ENCODE results near the gene KANSL1. TPM values are rescaled to one million over a fixed set of nuclear protein-coding genes. Genes with fewer than 3 reads are reported as not detected.

Gene KANSL1
- total RNA-seq, 4 donors from 2014 or later: 57.7 to 91.2 (median 75.1) TPM

DNA sequence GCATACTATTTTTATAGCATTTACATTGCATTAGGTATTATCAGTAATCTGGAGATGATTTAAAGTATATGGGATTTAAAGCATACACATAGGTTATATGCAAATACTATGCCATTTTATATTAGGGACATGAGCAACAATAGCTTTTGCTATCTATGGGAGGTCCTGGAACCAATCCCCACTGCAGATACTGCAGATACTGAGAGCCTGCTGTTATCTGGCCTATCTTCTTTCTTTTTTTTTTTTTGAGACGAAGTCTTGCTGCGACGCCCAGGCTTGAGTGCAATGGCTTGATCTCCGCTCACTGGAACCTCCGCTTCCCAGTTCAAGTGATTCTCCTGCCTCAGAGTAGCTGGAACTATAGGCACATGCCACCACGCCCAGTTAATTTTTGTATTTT, 156.7 kb downstream of the KANSL1 start:
- H3K27ac ChIP-seq: no peak overlapping the region
- no peaks in the 10 kb centered on the region for H3K9me3 ChIP-seq
- no peak overlapping the region for H3K4me3 ChIP-seq
- 91 to 92% methylated on average over 5 to 6 of the region's 6 CpGs for WGBS, 2 donors (ENCODE audit: low coverage in 1 of 2)
- H3K4me1 ChIP-seq: peaks cover 0 to 32% (median 7%) of the 10 kb centered on the region in 3 donors
- no peak for ATAC-seq
- peaks cover 8 to 87% of the 10 kb centered on the region in 2 donors for H3K36me3 ChIP-seq
- TF ChIP-seq POLR2AphosphoS5 (IDR thresholded peaks at IDR 0.05) (no peak), POLR2A (IDR thresholded peaks at IDR 0.05) (no peak), EP300 (IDR thresholded peaks at IDR 0.05) (no peak)
- TF ChIP-seq, protein P1, sequence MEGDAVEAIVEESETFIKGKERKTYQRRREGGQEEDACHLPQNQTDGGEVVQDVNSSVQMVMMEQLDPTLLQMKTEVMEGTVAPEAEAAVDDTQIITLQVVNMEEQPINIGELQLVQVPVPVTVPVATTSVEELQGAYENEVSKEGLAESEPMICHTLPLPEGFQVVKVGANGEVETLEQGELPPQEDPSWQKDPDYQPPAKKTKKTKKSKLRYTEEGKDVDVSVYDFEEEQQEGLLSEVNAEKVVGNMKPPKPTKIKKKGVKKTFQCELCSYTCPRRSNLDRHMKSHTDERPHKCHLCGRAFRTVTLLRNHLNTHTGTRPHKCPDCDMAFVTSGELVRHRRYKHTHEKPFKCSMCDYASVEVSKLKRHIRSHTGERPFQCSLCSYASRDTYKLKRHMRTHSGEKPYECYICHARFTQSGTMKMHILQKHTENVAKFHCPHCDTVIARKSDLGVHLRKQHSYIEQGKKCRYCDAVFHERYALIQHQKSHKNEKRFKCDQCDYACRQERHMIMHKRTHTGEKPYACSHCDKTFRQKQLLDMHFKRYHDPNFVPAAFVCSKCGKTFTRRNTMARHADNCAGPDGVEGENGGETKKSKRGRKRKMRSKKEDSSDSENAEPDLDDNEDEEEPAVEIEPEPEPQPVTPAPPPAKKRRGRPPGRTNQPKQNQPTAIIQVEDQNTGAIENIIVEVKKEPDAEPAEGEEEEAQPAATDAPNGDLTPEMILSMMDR (IDR thresholded peaks at IDR 0.05): no peak
- no peaks in the 10 kb centered on the region for H3K27me3 ChIP-seq

DNA sequence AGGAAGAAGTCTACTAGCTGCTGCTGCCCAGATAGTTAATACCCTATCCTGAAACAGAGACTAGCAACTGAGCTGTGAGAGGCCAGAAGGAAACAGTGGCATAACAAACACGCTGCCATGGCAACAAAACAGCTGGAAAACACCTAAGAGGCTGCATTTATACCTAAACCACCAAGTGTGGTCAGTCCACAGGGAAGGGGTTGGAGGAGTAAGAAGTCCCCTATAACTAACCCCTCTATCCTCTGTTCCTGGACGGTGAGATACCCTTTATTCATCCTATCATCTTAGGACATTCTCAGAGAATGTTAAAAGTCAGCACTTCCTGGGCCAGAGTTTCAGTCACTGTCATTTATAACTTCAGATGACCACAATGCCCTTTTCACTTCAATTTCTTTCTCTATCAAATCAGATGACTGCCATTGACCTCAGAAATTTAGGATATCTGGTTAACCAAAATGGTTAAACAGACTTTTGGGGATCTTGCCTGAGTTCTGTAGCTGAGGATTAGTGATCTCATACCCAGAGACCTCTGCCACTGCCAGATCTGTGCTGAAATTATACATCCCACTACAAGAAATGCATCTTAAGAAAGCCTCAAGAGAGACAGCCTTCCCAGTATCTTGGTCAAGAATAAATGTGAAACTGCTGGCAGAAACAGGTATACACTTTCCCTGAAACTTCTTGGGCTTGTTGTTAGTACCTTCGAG, 158.0 kb downstream of the KANSL1 start:
- H3K4me3 ChIP-seq: no peak overlapping the region
- peaks cover 0 to 28% (median 6%) of the 10 kb centered on the region in 3 donors for H3K4me1 ChIP-seq
- ATAC-seq: no peak
- WGBS, 2 donors (ENCODE audit: low coverage in 1 of 2): 60 to 81% methylated on average over 3 of the region's 3 CpGs
- H3K27me3 ChIP-seq: no peaks in the 10 kb centered on the region
- peak overlapping the region in 1 of 4 donors; percentile 8 for H3K27ac ChIP-seq
- no peaks in the 10 kb centered on the region for H3K9me3 ChIP-seq
- no peak for TF ChIP-seq POLR2AphosphoS5 (IDR thresholded peaks at IDR 0.05)
- TF ChIP-seq, protein P1 (IDR thresholded peaks at IDR 0.05): no peak
- no peak for TF ChIP-seq POLR2A (IDR thresholded peaks at IDR 0.05)
- no peak for TF ChIP-seq EP300 (IDR thresholded peaks at IDR 0.05)
- H3K36me3 ChIP-seq: peaks cover 8 to 95% of the 10 kb centered on the region in 2 donors

DNA sequence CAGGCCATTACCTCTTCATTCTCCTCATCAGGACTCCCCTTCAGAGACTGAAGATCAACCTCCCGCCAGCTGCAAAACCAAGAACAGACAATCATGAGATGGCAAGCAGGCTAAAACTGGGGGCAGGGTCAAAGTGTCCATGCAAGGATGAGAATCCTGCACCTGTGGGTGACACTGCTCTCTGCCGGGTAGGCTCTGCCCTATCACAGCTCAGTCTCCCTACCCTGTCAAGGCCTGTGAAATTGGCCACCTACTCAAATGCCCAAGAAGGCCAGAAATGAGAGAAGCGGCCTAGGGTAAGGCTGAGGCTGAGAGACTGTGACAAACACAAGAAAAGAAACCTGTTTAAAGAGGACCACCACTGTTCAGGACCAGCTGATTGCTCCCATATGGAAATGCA, 159.8 kb downstream of the KANSL1 start:
- no peaks in the 10 kb centered on the region for H3K27me3 ChIP-seq
- peaks cover 0 to 21% (median 0%) of the 10 kb centered on the region in 3 donors for H3K4me1 ChIP-seq
- TF ChIP-seq, protein P1 (IDR thresholded peaks at IDR 0.05): no peak
- no peak for TF ChIP-seq POLR2A (IDR thresholded peaks at IDR 0.05)
- no peak for TF ChIP-seq EP300 (IDR thresholded peaks at IDR 0.05)
- TF ChIP-seq POLR2AphosphoS5 (IDR thresholded peaks at IDR 0.05): no peak
- no peak for ATAC-seq
- no peak overlapping the region for H3K4me3 ChIP-seq
- H3K36me3 ChIP-seq: peaks cover 8 to 98% of the 10 kb centered on the region in 2 donors
- 80% methylated on average over 1 of the region's 3 CpGs; no CpG with 5 or more reads in 1 of the 2 donors for WGBS, 2 donors (ENCODE audit: low coverage in 1 of 2)
- no peaks in the 10 kb centered on the region for H3K9me3 ChIP-seq
- no peak overlapping the region for H3K27ac ChIP-seq

DNA sequence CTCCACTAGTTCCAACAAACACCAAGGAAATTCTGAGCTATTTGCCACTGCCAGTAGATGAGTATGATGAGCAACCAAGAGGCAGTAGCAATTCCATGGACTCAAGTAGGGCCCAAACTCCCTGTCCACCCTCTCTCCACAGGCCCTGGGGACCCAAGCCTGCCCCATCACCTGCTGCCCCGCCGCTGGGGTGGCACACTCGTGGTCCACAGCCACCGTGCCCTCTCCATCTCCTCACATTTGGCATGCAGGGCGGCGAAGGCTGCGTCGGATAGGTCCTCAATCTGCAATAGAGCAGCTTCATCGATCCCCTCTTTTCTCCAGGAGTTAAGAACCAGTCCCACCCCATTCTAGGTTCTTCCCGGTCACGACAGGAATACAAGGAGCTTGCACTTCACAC, 160.3 kb downstream of the KANSL1 start:
- 80 to 93% methylated on average over 1 to 9 of the region's 11 CpGs for WGBS, 2 donors (ENCODE audit: low coverage in 1 of 2)
- no peak overlapping the region for H3K27ac ChIP-seq
- H3K27me3 ChIP-seq: no peaks in the 10 kb centered on the region
- ATAC-seq: no peak
- H3K4me1 ChIP-seq: peaks cover 0 to 26% (median 0%) of the 10 kb centered on the region in 3 donors
- peaks cover 8 to 96% of the 10 kb centered on the region in 2 donors for H3K36me3 ChIP-seq
- no peak overlapping the region for H3K4me3 ChIP-seq
- H3K9me3 ChIP-seq: no peaks in the 10 kb centered on the region
- TF ChIP-seq, protein P1 (IDR thresholded peaks at IDR 0.05): no peak
- TF ChIP-seq POLR2A (IDR thresholded peaks at IDR 0.05): no peak
- TF ChIP-seq POLR2AphosphoS5 (IDR thresholded peaks at IDR 0.05): no peak
- TF ChIP-seq EP300 (IDR thresholded peaks at IDR 0.05): no peak

DNA sequence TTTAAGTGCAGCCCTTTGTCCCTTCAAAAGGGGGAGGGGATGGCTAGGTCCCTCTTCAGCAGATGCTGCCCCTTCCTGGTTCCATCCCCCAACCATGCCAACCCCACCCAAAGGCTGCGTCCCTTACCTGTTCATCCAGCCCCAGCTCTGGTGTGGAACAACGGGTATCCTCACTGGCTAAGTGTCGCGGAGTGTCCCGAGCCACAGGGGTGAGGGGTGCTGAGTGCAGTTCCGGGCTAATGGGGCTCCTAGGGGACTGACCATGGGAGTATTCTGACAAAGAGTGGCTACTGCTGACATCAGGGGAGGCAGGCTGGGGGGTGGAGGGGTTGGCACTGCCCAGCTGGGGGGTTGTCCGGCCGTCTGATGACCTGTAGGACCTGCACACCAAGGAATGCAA, 161.3 kb downstream of the KANSL1 start:
- H3K4me1 ChIP-seq: peaks cover 0 to 31% (median 0%) of the 10 kb centered on the region in 3 donors
- H3K4me3 ChIP-seq: no peak overlapping the region
- WGBS, 2 donors (ENCODE audit: low coverage in 1 of 2): no CpG with 5 or more reads among the region's 8 CpGs
- no peak for ATAC-seq
- no peaks in the 10 kb centered on the region for H3K9me3 ChIP-seq
- TF ChIP-seq, protein P1 (IDR thresholded peaks at IDR 0.05): no peak
- TF ChIP-seq POLR2A (IDR thresholded peaks at IDR 0.05) (no peak), POLR2AphosphoS5 (IDR thresholded peaks at IDR 0.05) (no peak)
- H3K27ac ChIP-seq: no peak overlapping the region
- no peaks in the 10 kb centered on the region for H3K27me3 ChIP-seq
- H3K36me3 ChIP-seq: peaks cover 8 to 94% of the 10 kb centered on the region in 2 donors

Data from gastroesophageal sphincter (tissue), 4 donors.